Measurements from ENCODE around the gene NPPB. TPM values are rescaled to one million over a fixed set of nuclear protein-coding genes. Genes with fewer than 3 reads are reported as not detected.

NPPB gene
- total RNA-seq, 1 experiment from 2014 or later = 0.35 TPM

DNA sequence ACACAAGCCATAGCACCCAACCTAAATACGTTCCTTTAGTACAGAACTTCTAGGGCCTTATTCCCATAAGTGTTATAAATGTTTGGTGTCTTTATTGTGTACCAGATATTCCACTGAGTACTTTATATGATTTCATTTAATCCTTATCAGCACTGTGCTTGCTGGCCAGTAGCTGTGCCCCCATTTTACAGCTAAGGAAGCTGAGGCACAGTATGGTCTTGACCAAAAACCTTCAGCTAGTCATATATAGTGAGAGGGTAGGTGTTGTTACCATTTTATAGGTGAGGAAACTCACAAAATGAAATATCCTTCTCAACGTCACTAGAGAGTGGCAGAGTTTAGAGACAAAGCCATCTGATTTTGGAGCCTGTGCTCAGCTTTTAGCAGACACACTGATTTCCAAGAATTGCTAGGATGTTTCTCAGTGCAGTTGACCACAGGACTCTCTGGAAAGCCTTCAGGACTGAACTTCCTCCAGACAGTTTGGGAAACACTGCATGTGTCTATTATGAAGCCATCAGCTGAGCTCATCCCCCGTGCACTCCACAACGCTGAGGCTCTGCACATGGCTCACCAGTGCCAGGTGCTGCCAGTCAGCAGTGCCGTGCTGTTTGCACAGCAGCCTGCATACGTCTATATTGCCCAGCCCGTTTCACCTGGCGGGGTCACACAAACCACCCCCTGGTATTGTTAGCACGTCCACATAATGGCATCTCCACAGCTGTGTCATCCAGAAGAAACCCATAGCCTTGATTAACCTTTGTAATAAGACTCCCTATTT is 26.6 kb downstream of the NPPB start:
- Histone ChIP-seq H3T11ph (ENCODE audit: low read length) (no peak overlapping the region), H3K79me2 (ENCODE audit: insufficient read depth, low read length) (no peaks in the 10 kb centered on the region), H3K14ac (ENCODE audit: insufficient read depth, low read length) (no peak overlapping the region), H2BK15ac (ENCODE audit: low read depth, low read length) (no peak overlapping the region), H4K20me1 (ENCODE audit: control insufficient read depth, insufficient read depth, insufficient read length) (no peaks in the 10 kb centered on the region), H2BK5ac (ENCODE audit: insufficient read length, low read length) (no peak overlapping the region), H3K56ac (ENCODE audit: insufficient read length, low read depth, low read length) (no peak overlapping the region), H2AFZ (ENCODE audit: low read length) (no peak overlapping the region), H3K9me3 (ENCODE audit: control insufficient read depth, low read depth, low read length) (no peaks in the 10 kb centered on the region), H3K27ac (ENCODE audit: insufficient read length, low read depth, low read length) (no peak overlapping the region), H3K79me1 (ENCODE audit: insufficient read depth, low read depth, low read length, poor library complexity, severe bottlenecking) (no peaks in the 10 kb centered on the region), H3K4me2 (ENCODE audit: insufficient read depth, insufficient read length, low read length) (no peak overlapping the region), H3K23ac (ENCODE audit: insufficient read length, low read depth, low read length) (no peak overlapping the region), H3K4ac (ENCODE audit: low read depth, low read length) (no peak overlapping the region), H4K8ac (replicated peaks; ENCODE audit: insufficient read length, low read depth, low read length) (no peak overlapping the region), H3K4me1 (ENCODE audit: insufficient read depth, low read length) (no peaks in the 10 kb centered on the region), H2BK20ac (ENCODE audit: low read depth, low read length, poor library complexity, severe bottlenecking) (no peak overlapping the region), H4K91ac (ENCODE audit: insufficient read length, low read depth, low read length) (no peak overlapping the region), H2BK120ac (ENCODE audit: low read depth, low read length, poor library complexity, severe bottlenecking) (no peak overlapping the region), H3K18ac (ENCODE audit: insufficient read length, low read depth, low read length) (no peak overlapping the region), H3K23me2 (ENCODE audit: insufficient read length, low read depth, low read length, poor library complexity, severe bottlenecking) (no peaks in the 10 kb centered on the region), H2BK12ac (ENCODE audit: insufficient read length, low read depth, low read length) (no peak overlapping the region), H2AK5ac (ENCODE audit: insufficient read length, low read length) (no peak overlapping the region), H4K5ac (ENCODE audit: insufficient read length, low read depth, low read length) (no peak overlapping the region), H3K9ac (ENCODE audit: extremely low read depth, insufficient read length, low read length) (no peak overlapping the region), H3K27me3 (ENCODE audit: insufficient read depth, low read length) (no peaks in the 10 kb centered on the region)
- H3K4me3 Mint-ChIP-seq = no peak overlapping the region
- TF ChIP-seq, protein P1, sequence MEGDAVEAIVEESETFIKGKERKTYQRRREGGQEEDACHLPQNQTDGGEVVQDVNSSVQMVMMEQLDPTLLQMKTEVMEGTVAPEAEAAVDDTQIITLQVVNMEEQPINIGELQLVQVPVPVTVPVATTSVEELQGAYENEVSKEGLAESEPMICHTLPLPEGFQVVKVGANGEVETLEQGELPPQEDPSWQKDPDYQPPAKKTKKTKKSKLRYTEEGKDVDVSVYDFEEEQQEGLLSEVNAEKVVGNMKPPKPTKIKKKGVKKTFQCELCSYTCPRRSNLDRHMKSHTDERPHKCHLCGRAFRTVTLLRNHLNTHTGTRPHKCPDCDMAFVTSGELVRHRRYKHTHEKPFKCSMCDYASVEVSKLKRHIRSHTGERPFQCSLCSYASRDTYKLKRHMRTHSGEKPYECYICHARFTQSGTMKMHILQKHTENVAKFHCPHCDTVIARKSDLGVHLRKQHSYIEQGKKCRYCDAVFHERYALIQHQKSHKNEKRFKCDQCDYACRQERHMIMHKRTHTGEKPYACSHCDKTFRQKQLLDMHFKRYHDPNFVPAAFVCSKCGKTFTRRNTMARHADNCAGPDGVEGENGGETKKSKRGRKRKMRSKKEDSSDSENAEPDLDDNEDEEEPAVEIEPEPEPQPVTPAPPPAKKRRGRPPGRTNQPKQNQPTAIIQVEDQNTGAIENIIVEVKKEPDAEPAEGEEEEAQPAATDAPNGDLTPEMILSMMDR (conservative IDR thresholded peaks at IDR 0.05) = no peak
- H3K4me1 Mint-ChIP-seq = no peaks in the 10 kb centered on the region
- no peaks in the 10 kb centered on the region for H3K27me3 Mint-ChIP-seq (ENCODE audit: low read depth)
- H3K9me3 Mint-ChIP-seq = no peaks in the 10 kb centered on the region
- DNase-seq = no peak
- WGBS (ENCODE audit: extremely low coverage, insufficient read length, low lambda C conversion rate) = no CpG with 5 or more reads among the region's 9 CpGs
- H3K36me3 Mint-ChIP-seq (ENCODE audit: insufficient read depth in 1 of 3, low read depth in 3 of 3) = peaks cover 40 to 89% (median 61%) of the 10 kb centered on the region in 3 experiments
- H3K27ac Mint-ChIP-seq = no peak overlapping the region
